Airway epithelial cell (primary cell): Measurements from ENCODE around the gene HCN4. TPM values are rescaled to one million over a fixed set of nuclear protein-coding genes. Genes with fewer than 3 reads are reported as not detected.

Experiments used
- total RNA-seq: library from RNA; depleted of rRNA; stranded (reverse); fragments of >200 nt; gene quantifications from 2 replicates; pipeline ENCODE4 v1.2.3, GENCODE V29; 2015

Gene HCN4
- total RNA-seq, result not detected in 2 replicates

DNA sequence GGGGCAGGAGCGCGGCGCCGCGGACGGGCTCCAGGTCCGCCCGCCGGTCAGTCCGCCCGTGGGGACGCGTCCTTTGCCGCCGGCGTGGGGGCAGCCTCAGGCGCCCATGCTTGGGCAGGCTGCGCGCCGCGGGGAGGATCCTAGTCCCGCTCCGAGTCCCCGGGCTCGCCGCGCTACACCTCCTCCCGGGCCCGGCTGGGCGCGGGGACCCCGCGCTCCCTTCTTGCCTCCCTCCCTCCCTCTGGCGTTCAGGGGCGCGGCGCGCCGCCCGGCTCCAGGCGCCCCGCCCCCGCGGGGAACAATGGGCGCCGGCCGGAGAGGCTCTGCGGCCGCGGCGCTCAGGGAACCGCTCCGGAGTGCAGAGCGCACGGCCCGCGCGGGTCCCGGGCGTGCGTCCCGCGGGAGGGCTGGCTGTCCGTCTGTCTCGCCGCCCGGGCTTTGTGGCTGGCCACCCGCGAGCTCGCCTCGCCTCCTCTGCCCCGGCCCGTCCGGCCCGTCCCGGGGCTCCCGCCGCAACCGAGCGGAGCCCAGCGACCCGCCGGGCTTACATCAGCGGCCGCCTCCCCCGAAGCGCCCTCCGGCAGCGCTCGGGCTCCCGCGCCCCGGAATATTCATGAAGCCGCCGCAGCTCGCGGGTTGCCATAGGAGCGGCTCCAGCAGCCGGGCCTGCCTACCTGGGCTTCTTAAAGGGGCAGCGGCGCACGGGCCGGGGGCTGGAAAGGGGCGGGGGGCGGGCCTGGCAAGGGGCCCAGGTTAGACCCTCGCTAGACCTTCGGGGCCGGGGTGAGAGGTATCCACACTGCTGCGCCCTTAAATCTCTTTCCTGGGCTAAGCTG lies at the start of gene HCN4:
Gene HCN4, minus strand, starts transcription at position 658 of the 836 bp plus-strand sequence. CDS start 688 bp downstream, outside the sequence.

Other genes with a start within 250 kb of the HCN4 start
- gene REC114, start 74.2 kb upstream of the HCN4 start, total RNA-seq, result not detected in 2 replicates